Liver (tissue), 9 donors: ENCODE results near the gene NAA10. TPM values are rescaled to one million over a fixed set of nuclear protein-coding genes. Genes with fewer than 3 reads are reported as not detected.

Experiments used
- DNase-seq: peaks from one replicate; pipeline ENCODE4 v3.0.0-alpha.2; 2017; ENCODE audit warnings: low spot score
- H3K27ac ChIP-seq, 2 donors: one replicate each; pipeline ENCODE4 v1.7.0; 2013; ENCODE audit warnings: inconsistent platforms in 2 of 2, low read length in 2 of 2, control low read depth in 1 of 2, low read depth in 1 of 2, mild to moderate bottlenecking in 1 of 2
- H3K27me3 ChIP-seq, 4 donors: one replicate each; pipeline versions ENCODE4 v1.6.1 to v1.7.0; 2013; ENCODE audit warnings: low read length in 3 of 4, inconsistent platforms in 1 of 4, mild to moderate bottlenecking in 1 of 4, moderate library complexity in 1 of 4; ENCODE audit not compliant: control insufficient read depth in 4 of 4, insufficient read depth in 4 of 4
- H3K36me3 ChIP-seq, 4 donors: one replicate each; pipeline versions ENCODE4 v1.6.1 to v1.7.0; 2013; ENCODE audit warnings: low read length in 3 of 4, mild to moderate bottlenecking in 3 of 4, low read depth in 1 of 4, moderate library complexity in 1 of 4; ENCODE audit not compliant: control insufficient read depth in 4 of 4, insufficient read depth in 3 of 4
- H3K4me1 ChIP-seq, 4 donors: one replicate each; pipeline versions ENCODE4 v1.6.1 to v1.7.0; 2013; ENCODE audit warnings: low read length in 3 of 4, mild to moderate bottlenecking in 3 of 4, moderate library complexity in 1 of 4; ENCODE audit not compliant: control insufficient read depth in 4 of 4, insufficient read depth in 4 of 4
- H3K4me3 ChIP-seq, 3 donors: one replicate each; pipeline versions ENCODE4 v1.6.1 to v1.7.0; 2013; ENCODE audit warnings: low read length in 3 of 3, control low read depth in 1 of 3, low read depth in 1 of 3, mild to moderate bottlenecking in 1 of 3
- H3K9ac ChIP-seq, 2 donors: one replicate each; pipeline ENCODE4 v1.7.0; 2013; ENCODE audit warnings: low read length in 2 of 2, mild to moderate bottlenecking in 2 of 2, moderate library complexity in 2 of 2, control low read depth in 1 of 2, low read depth in 1 of 2
- H3K9me3 ChIP-seq, 4 donors: one replicate each; pipeline versions ENCODE4 v1.6.1 to v1.7.0; 2013; ENCODE audit warnings: low read length in 3 of 4; ENCODE audit not compliant: control insufficient read depth in 4 of 4
- ATF3 ChIP-seq: IDR thresholded peaks from 2 replicates; pipeline ENCODE4 v1.6.1; 2016; ENCODE audit warnings: antibody characterized with exemption
- CTCF ChIP-seq: fragments of 150-350 bp; IDR thresholded peaks from 2 replicates; pipeline ENCODE4 v1.5.1; 2017; ENCODE audit warnings: improper control_type of control experiment, low read depth, low read length; ENCODE audit not compliant: missing input control
- EGR1 ChIP-seq, 2 donors: IDR thresholded peaks; 2 replicates each; pipeline ENCODE4 v1.6.1; 2016 to 2018; ENCODE audit warnings: antibody characterized with exemption in 2 of 2, low read depth in 2 of 2
- FOXA1 ChIP-seq: IDR thresholded peaks from 2 replicates; pipeline ENCODE4 v1.6.1; 2016; ENCODE audit warnings: antibody characterized with exemption
- FOXA2 ChIP-seq: IDR thresholded peaks from 2 replicates; pipeline ENCODE4 v1.6.1; 2016; ENCODE audit warnings: antibody characterized with exemption
- GABPA ChIP-seq, 2 donors: IDR thresholded peaks in 1 of 2; conservative IDR thresholded peaks in 1 of 2; 2 replicates each; pipeline ENCODE4 v1.6.1; 2016; ENCODE audit warnings: antibody characterized with exemption in 2 of 2, mild to moderate bottlenecking in 1 of 2, moderate library complexity in 1 of 2
- HNF4A ChIP-seq, 2 donors: conservative IDR thresholded peaks; 2 replicates each; pipeline ENCODE4 v1.6.1; 2016; ENCODE audit warnings: antibody characterized with exemption in 2 of 2, mild to moderate bottlenecking in 2 of 2
- JUND ChIP-seq, 2 donors: IDR thresholded peaks; 2 replicates each; pipeline ENCODE4 v1.6.1; 2016; ENCODE audit warnings: antibody characterized with exemption in 2 of 2
- MAX ChIP-seq: IDR thresholded peaks from 2 replicates; pipeline ENCODE4 v1.6.1; 2016; ENCODE audit warnings: antibody characterized with exemption
- RAD21 ChIP-seq, 2 donors: IDR thresholded peaks; 2 replicates each; pipeline ENCODE4 v1.6.1; 2016; ENCODE audit warnings: antibody characterized with exemption in 2 of 2, mild to moderate bottlenecking in 2 of 2
- RXRA ChIP-seq, 2 donors: IDR thresholded peaks; 2 replicates each; pipeline ENCODE4 v1.6.1; 2017 to 2018; ENCODE audit warnings: antibody characterized with exemption in 2 of 2, mild to moderate bottlenecking in 1 of 2
- TAF1 ChIP-seq: conservative IDR thresholded peaks from 2 replicates; pipeline ENCODE4 v1.6.1; 2016; ENCODE audit warnings: antibody characterized with exemption, mild to moderate bottlenecking
- YY1 ChIP-seq: IDR thresholded peaks from 2 replicates; pipeline ENCODE4 v1.6.1; 2016; ENCODE audit warnings: antibody characterized with exemption, mild to moderate bottlenecking
- ZBTB33 ChIP-seq: IDR thresholded peaks from 2 replicates; pipeline ENCODE4 v1.6.1; 2016; ENCODE audit warnings: antibody characterized with exemption
- WGBS: extraction: QIAGEN DNeasy Blood & Tissue Kit; methylation state at CpG from one replicate; pipeline ENCODE4 v1.1.7; 2013; 5-methylcytosine and 5-hydroxymethylcytosine counted together
- polyA plus RNA-seq, 2 donors: library from polyadenylated mRNA; stranded (reverse) in 1 of 2; unstranded in 1 of 2; fragments of 200-250 nt in 1 of 2; fragments of >200 nt in 1 of 2; fragmentation: Nextera tagmentation in 1 of 2; extraction: Ambion mirVana in 1 of 2; gene quantifications; one replicate each; pipeline versions ENCODE4 v1.2.1 to v1.2.3, GENCODE V29; 2013 to 2015
- total RNA-seq, 2 donors: library from RNA; depleted of rRNA; stranded (reverse); fragments of >200 nt; gene quantifications; one replicate each; pipeline ENCODE4 v1.2.3, GENCODE V29; 2014
- donor health status: healthy.
- donor health status: healthy.
- donor health status: healthy.
- donor health status: healthy.
- donor health status: healthy.

Gene NAA10
- total and polyA plus RNA-seq, 4 donors, result 20.5 to 58.8 (median 44.4) TPM

DNA sequence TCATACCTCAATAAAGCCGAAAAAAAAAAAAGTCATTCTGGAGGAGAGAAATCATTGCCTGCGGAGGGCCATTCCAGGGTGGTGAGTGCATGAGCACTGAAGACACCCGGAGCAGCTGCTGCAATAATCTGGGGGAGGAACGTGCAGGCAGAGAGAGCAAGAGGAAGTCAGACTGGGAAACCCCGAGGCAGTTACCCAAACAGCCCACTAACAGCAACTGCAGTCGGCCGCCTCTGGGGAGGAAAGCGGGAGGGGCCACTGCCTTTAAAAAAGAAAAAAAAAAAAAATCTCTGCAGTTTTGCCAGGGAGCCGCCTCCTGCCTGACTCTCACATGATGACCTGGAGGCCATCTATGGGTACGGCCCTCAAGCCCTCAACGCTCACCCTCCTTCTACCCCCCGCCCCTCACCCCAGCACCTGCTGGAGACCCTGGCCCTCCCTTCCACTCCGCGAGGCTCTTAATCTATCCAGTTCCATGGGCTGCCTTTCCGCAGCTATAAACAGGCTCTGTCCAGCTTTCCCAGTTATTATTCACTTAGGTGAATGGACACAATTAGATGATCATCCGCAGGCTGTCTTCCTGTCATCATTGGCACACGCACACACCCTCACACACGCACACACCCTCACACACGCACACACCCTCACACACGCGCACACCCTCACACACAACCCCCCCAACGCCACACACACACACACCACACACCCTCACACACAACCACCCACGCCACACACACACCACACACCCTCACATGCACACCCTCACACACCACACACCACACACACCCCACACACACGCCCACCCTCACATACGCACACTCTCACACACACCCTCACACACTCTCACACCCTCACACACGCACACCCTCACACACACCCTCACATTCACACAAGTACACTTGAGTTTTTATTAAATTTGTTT, 33.7 kb downstream of the NAA10 start:
- WGBS, result 42% methylated on average over 26 of the region's 26 CpGs
- no peaks in the 10 kb centered on the region for H3K36me3 ChIP-seq
- no peak for TF ChIP-seq GABPA (IDR thresholded peaks at IDR 0.05 in 1 of 2, conservative IDR thresholded peaks at IDR 0.05 in 1 of 2)
- H3K4me1 ChIP-seq, result peaks cover 0 to 10% (median 4%) of the 10 kb centered on the region in 4 donors
- H3K4me3 ChIP-seq, result no peak overlapping the region
- no peak for DNase-seq
- H3K9me3 ChIP-seq, result no peaks in the 10 kb centered on the region
- H3K27me3 ChIP-seq, result no peaks in the 10 kb centered on the region
- no peak overlapping the region for H3K9ac ChIP-seq
- H3K27ac ChIP-seq, result no peak overlapping the region

GRCh38 chrX:153897899-153898298, 36.9 kb downstream of the NAA10 start:
- Histone ChIP-seq H3K9me3 (no peaks in the 10 kb centered on the region), H3K9ac (no peak overlapping the region), H3K4me1 (peaks cover 0 to 3% (median under 1%) of the 10 kb centered on the region in 4 donors), H3K27ac (no peak overlapping the region), H3K36me3 (no peaks in the 10 kb centered on the region), H3K4me3 (no peak overlapping the region), H3K27me3 (no peaks in the 10 kb centered on the region)
- no peak for TF ChIP-seq YY1
- no peak for TF ChIP-seq MAX
- TF ChIP-seq CTCF, result no peak
- no peak for TF ChIP-seq GABPA (IDR thresholded peaks at IDR 0.05 in 1 of 2, conservative IDR thresholded peaks at IDR 0.05 in 1 of 2)
- no peak for TF ChIP-seq ATF3
- TF ChIP-seq TAF1, result no peak
- TF ChIP-seq JUND (IDR thresholded peaks at IDR 0.05), result no peak
- no peak for TF ChIP-seq FOXA1
- TF ChIP-seq RXRA (IDR thresholded peaks at IDR 0.05), result no peak
- no peak for DNase-seq

DNA sequence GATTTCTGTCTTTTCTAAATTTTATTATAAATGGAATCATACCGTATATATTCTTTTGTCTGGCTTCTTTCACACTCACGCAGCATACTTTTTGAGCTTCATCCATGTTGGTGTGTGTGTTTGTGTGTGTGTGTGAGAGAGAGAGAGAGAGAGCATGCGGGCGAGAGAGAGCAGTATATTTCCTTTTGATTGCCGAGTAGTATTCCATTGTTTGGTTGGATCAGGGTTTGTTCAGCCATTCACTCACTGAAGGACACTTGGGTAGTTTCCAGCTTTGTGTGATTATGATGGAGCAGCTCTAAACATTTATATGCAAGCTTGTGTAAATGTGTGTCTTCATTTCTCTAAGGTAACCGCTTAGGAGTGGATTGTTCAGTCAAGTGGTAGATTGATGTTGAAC, 45.7 kb downstream of the NAA10 start:
- no peak for DNase-seq
- Histone ChIP-seq H3K4me3 (no peak overlapping the region), H3K27me3 (peaks cover 0 to 6% (median under 1%) of the 10 kb centered on the region in 4 donors), H3K9me3 (no peaks in the 10 kb centered on the region), H3K4me1 (peaks cover 0 to 2% (median 0%) of the 10 kb centered on the region in 4 donors), H3K9ac (no peak overlapping the region), H3K36me3 (no peaks in the 10 kb centered on the region), H3K27ac (no peak overlapping the region)
- 91% methylated on average over 6 of the region's 6 CpGs for WGBS
- TF ChIP-seq RAD21 (IDR thresholded peaks at IDR 0.05) (no peak), RXRA (IDR thresholded peaks at IDR 0.05) (no peak), YY1 (no peak), GABPA (IDR thresholded peaks at IDR 0.05 in 1 of 2, conservative IDR thresholded peaks at IDR 0.05 in 1 of 2) (no peak), ATF3 (no peak), HNF4A (conservative IDR thresholded peaks at IDR 0.05) (no peak), FOXA2 (no peak), TAF1 (no peak), JUND (IDR thresholded peaks at IDR 0.05) (no peak), CTCF (no peak), FOXA1 (no peak), ZBTB33 (no peak), EGR1 (IDR thresholded peaks at IDR 0.05; ENCODE audit: low read depth in 2 of 2) (no peak), MAX (no peak)
